ENCODE data around the gene ZNF221.

Gene ZNF221

DNA sequence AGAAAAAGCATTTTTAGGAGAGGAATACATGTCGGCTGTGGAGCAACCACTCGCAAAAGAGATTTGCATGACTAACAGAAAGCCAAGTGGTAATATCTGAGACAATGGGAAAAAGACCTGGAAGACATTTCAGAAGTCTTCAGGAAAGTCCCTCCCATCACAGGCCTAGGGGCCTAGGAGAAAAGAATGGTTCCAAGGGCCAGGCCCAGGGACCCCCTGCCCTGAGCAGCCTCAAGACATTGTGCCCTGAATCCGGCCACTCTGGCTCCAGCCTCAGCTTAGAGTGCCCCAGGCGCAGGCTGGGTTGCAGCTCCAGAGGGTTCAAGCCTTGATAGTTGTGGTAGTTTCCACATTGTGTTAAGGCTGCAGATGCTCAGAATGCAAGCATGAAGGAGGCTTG, 9.4 kb downstream of the ZNF221 start:
- DNase-seq: no peak

DNA sequence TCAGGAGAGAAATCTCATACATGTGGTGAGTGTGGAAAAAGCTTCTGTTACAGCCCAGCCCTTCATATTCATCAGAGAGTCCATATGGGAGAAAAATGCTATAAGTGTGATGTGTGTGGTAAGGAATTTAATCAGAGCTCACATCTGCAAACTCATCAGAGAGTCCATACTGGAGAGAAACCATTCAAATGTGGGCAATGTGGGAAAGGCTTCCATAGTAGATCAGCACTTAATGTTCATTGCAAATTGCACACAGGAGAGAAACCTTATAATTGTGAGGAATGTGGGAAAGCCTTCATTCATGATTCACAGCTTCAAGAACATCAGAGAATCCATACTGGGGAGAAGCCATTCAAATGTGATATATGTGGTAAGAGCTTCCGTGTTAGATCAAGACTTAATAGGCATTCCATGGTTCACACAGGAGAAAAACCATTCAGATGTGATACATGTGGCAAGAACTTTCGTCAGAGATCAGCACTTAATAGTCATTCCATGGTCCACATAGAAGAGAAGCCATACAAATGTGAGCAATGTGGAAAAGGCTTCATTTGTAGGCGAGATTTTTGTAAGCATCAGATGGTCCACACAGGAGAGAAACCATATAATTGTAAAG, 15.2 kb downstream of the ZNF221 start:
- no peak for DNase-seq

GRCh38 chr19:43976732-43977131, 25.7 kb downstream of the ZNF221 start:
- no peak for DNase-seq

- no peak for DNase-seq
Observed at GRCh38 chr19:43983544-43983911, 32.5 kb downstream of the ZNF221 start.

- peak; percentile 91 for DNase-seq
Observed at GRCh38 chr19:43983912-43984686, 33.1 kb downstream of the ZNF221 start, which contains the start of gene ZNF155. Gene ZNF155, plus strand, starts transcription at chr19:43984188. Its CDS starts 4,356 bp downstream, at chr19:43988544.

DNA sequence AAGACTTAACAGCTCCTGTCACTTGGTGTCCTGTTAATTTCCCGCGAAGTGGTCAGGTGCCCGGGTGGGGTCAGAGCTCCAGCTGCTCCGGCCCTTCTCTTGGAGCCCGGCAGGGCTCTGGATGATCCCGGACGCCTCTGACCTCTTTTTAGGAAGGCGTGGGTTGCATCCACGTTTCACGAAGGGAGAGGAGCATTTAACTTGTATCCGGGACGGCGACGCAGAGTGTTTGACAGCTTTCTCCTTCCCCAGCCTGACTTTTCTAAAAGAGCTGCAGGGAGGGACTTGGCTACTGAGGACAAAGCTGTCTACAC, 33.6 kb downstream of the ZNF221 start:
- DNase-seq: no peak

DNA sequence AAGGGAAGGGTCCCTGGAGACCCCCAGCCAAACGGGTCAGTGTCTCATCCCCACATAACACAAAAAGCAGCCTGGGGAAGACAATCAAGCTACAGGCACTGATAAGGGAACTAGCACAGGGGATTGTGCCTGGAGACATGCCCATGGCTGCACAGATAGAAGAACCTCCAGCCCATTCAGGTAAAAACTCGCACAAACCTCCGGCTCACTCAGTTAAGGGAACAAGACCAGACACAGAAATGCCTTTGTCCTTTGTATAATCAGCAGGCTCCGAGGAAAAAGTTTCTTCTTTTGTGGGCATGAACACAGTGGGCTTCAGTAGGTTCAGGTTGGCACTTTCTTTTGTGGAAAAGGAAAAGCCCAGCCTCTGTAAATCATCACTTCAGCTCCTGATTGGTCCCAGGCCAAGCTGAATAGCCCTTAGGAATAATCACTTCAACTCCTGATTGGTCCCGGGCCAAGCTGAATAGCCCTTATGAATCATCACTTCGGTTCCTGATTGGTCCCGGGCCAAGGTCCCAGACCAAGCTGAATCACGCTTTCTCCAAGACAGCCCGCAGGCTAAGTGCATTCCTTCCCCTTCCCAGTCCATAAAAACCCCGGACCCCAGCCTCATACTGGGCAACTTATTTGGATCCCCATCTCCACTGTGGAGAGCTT, 46.7 kb downstream of the ZNF221 start:
- DNase-seq: no peak

- no peak for DNase-seq
Observed at GRCh38 chr19:44002212-44002565, 51.2 kb downstream of the ZNF221 start.

DNA sequence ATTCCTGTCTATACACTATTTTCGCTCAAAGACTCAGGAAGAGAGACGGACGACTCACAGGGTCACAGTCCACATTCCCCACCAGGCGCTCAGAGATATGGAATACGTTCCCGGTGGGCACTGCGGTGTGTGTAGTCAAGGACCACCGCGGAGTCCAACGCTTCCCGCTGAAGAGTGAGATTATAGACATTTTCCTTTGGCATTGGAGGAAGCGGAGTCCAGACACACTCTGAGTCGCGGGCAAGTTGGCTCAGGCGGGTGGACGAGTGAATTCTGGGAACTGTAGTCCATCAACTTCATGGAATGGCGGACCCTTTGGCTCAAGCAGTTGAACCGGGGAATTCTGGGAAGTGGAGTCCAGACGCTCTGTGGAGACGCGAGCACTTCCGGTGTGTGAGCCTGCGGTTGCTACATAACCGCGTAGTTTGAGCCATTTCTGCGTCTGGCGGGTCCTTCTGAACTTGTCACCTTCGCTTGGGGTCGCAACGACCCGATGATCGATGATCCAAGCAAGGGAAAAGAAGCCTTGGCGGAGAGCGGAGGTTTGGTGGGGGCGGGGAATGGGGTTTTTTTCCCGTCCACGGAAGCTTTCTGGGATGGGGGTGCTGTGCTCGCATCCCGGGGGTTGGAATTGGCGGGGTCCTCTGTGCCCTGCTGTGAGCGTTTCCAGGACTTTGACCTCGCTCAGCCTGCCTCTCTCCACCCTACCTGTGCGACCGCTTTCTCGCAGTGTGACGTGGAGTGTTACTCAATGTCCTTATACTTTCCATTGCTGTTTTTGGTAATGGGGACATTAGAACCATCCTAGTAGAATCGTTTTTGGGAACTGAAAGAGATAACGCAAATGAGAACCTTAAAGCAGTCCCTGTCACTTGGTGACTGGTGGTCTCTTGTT, 51.8 kb downstream of the ZNF221 start, which contains the start of gene ZNF230:
TSS of gene ZNF230 (plus strand) at position 392 of the 895 bp plus-strand sequence. CDS start 4,122 bp downstream, outside the sequence.
- DNase-seq: peak; percentile 68

DNA sequence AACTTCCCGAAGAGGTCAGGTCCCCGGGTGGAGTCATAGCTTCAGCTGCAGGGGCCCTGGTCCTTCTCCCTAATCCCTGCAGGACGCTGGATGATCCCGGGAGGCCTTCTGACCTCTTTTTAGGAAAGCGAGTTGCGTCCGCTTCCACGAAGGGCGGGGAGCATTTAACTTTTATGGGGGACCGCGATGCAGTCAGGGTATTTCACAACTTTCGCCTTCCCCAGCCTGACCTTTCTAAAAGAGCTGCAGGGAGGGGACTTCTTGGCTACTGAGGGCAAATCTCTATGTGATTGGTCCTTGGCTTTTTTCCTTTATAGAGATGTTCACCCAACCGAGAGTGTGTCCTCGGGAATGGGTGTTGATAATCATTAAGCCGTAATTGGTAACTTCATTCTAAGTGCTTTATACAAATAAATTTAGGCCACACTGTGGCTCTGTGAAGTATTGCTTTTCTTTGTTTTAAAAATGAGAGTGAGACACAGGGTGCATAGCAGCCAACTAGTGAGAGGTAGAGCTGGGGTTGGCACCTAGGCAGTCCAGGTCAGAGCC, 52.5 kb downstream of the ZNF221 start:
- no peak for DNase-seq

DNA sequence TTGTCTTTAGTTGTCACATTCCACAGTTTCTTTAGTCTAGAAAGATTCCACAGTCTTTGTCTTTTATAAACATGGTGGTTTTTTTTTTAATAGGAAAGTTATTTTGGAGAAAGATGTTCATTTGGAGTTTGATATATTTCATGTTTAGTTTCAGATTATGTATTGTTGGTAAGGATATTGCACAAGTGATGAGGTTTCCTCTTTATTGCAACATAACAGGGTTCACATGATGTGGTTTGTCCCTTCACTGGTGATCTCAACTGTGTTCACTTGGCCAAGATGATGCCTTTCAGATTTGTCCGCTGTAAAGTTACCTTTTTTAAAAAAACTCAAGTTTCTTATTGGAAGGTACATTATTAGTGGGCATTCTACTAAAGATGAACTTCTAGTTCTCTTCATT, 54.9 kb downstream of the ZNF221 start:
- no peak for DNase-seq

- DNase-seq: no peak
Observed at GRCh38 chr19:44007473-44007872, 56.4 kb downstream of the ZNF221 start.

GRCh38 chr19:44010468-44010867, 59.4 kb downstream of the ZNF221 start:
- DNase-seq: no peak

Measured in NCI-H524 treated with DMSO at 0.1 percent for 48 hours (cell line).